ENCODE results near the gene SPANXN2. TPM values are rescaled to one million over a fixed set of nuclear protein-coding genes. Genes with fewer than 3 reads are reported as not detected.
"Not testable (repeated sequence)": the region's sequence is repeated elsewhere in the genome, so short reads cannot be mapped to it uniquely, and the experiment has no call there.

SPANXN2 gene, protein sequence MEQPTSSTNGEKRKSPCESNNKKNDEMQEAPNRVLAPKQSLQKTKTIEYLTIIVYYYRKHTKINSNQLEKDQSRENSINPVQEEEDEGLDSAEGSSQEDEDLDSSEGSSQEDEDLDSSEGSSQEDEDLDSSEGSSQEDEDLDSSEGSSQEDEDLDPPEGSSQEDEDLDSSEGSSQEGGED
- not detected for total RNA-seq

DNA sequence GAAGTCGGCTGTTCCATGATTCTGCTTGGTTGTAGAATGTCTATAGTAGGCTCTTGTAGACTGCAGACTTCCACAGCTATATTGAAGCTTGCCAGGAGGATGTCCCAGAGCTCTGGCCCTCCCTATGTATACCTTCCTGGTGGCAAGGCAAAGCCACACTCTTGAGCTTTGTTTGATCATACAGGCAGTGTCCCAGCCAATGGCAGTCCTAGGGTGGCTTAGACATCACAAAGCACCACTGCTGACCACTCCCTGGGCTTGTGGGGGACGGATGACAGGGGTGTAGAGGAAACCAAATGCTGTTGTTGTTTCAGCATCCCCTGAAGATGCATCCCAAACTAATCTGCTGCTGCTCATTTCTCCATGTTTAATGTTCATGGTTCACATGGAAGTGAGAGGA is at the start of gene SPANXN2:
Gene SPANXN2 (minus strand): TSS at position 101 of the 400 bp plus-strand sequence. CDS start 84 bp downstream, at position 17.
- CTCF ChIA-PET, POLR2A ChIA-PET: not testable (repeated sequence)

DNA sequence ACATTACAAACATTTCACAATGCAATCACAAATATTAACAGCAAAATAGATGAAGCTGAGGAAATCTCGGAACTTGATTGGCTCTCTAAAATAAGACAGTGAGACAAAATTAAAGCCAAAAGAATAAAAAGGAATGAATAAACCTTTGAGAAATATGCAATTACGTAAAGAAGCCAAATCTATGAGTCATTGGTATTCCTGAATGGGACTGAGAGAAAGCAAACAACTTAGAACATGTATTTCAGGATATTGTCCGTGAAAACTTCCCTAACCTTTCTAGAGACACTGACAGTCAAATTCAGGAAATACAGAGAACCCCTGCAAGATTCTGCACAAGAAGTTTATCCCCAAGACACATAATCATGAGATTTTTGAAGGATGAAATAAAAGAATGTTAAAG is 48.4 kb upstream of the SPANXN2 start:
- ChIA-PET POLR2A (no interaction called here), CTCF (no interaction called here)

DNA sequence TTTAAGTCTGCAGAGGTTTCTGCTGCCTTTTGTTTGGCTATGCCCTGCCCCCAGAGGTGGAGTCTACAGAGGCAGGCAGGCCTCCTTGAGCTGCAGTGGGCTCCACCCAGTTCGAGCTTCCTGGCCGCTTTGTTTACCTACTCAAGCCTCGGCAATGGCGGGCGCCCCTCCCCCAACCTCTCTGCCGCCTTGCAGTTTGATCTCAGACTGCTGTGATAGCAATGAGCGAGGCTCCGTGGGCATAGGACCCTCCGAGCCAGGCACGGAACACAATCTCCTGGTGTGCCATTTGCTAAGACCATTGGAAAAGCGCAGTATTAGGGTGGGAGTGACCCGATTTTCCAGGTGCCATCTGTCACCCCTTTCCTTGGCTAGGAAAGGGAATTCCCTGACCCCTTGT is 47.2 kb upstream of the SPANXN2 start:
- CTCF ChIA-PET, POLR2A ChIA-PET: not testable (repeated sequence)

DNA sequence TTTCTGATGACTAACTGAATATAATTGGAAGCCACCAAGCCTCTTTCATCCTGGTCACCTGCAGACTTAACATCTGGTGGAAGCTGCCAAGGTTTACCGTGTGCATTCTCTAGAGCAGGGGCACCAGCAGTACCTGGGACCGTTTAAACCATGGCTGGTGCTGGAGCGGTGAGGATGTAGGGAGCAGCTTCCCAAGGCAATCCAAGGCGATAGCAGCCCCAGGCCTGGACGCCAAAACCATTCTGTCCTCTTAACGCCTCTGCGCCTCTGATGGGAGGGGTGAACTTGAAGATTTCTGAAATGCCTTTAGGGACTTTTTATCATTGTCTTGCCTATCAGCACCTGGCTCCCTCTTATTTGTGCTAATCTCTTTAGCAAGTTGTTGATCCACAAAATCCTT is 37.3 kb upstream of the SPANXN2 start:
- ChIA-PET POLR2A (no interaction called here), CTCF (no interaction called here)

DNA sequence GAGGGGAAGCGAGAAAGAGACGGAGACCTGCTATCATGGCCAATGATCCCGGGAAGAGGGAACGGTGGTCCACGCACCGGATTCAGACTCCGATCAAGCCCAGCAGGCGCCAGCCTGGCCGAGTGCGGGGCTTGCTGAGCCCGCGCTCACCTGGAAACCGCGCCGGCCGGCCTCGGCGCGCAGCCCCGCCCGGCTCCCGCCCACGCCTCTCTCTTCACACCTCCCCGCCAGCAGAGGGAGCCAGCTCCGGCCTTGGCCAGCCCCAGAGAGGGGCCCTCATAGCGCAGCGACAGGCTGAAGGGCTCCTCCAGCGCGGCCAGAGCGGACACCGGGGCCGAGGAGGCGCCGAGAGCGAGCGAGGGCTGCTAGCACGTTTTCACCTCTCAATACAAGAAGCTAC is 36.8 kb upstream of the SPANXN2 start:
- ChIA-PET CTCF (no interaction called here), POLR2A (no interaction called here)

DNA sequence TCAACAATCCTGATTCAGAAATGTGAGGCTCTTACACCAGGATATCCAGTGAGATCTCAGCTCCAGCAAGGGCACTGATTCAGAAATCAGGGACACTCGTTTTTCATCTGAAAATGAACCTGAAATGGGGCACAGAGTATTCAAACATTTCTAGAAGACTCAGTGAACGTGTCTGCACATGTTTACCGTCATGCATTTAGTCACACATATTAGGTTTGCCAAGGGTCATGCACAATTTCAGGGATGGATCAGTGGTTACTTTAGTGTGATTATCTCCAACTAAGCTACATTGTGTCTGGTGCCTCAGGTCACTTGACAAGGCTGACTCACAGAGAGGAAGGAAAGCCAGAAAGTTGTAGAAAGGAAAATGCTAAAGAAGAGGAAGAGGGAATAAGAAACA is 33.6 kb upstream of the SPANXN2 start:
- POLR2A ChIA-PET, result no interaction called here
- CTCF ChIA-PET, result no interaction called here

DNA sequence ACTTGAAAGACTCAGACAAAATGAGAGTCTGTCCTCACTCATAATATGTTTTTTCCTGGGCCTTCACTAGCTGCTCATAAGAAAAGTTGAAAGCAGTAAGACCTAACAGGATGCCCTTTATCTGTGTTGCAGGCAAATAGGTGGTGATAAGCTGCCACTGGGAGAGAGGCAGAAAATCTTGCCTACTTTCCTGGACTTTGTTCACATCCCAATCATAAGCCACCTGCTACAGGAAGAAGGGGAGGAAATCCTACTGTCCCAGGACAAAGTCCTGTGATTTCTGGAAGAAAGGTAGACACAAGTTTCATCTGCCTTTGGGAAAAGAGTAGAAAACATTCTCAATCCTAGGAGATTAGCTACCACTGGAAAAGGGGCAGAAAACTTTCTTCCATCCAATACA is 13.3 kb upstream of the SPANXN2 start:
- POLR2A ChIA-PET, result no interaction called here
- CTCF ChIA-PET, result no interaction called here

DNA sequence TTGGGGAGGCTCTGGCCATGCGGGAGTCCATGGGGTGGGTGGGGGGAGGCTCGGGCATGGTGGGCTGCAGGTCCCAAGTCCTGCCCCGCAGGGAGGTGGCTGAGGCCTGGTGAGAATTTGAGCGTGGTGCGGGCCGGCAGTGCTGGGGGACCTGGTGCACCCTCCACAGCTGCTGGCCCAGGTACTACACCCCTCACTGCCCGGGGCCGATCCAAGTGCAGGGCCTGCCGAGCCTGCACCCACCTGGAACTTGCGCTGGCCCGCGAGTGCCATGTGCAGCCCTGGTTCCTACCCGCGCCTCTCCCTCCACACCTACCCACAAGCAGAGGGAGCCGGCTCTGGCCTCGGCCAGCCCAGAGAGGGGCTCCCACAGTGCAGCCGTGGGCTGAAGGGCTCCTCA is 5.7 kb upstream of the SPANXN2 start:
- ChIA-PET CTCF (no interaction called here), POLR2A (no interaction called here)

DNA sequence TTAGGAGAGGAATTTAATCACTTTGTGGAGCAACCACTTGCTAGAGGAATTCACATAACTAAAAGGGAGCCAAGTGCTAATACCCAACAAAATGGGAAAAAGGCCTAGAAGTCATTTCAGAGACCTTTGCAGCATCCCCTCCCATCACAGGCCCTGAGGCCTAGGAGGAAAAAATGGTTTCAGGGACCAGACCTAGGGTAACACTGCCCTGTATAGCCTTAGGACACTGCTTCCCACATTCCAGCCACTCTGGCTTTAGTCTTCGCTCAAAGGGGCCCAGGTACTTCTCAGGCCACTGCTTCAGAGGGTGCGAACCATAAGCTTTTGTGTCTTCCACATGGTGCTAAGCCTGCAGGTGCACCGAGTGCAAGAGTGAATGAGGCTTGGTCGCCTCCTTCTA is 19.1 kb downstream of the SPANXN2 start:
- CTCF ChIA-PET, result no interaction called here

DNA sequence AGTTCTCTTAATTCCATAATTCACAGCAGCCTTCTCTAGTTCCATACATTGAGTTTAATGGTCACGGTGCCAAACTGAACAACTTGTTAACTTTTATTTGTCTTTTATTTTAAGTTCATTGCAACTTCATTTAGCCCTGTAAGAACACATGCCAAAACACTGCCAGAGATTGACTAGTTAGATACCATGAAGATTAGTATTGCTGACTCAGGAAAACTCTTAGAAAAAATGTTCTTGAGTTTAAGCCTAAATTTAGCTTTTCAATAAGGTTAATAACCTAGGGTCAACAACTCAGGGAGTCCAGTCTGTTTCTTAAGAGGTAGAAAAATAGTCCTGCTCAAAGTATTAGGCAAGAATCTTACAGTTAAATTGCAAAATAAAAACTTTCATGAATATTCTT is 25.7 kb downstream of the SPANXN2 start:
- ChIA-PET CTCF (no interaction called here), POLR2A (no interaction called here)

More for the DNA sequence above, 19.1 kb downstream of the SPANXN2 start:
- POLR2A ChIA-PET, result no interaction called here

DNA sequence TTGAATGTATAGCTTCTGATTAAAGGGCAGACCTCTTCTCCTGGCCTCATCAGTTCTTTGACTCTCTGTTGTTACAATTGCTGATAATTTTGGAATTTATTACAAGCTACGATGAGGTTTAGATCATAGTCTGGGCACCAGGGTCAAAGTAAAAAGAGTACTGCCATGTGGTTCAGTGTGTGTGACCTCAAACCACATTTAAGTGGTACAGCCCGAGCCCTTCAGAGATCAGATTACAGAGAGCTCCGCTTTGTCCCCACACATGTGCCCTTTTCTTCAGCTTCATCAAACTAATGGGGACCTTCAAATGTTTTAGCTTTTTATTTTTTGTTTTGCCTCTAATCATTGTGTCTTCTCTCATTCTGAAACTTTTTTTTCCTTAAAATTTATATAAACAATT is 37.1 kb downstream of the SPANXN2 start:
- CTCF ChIA-PET, result no interaction called here
- POLR2A ChIA-PET, result no interaction called here

DNA sequence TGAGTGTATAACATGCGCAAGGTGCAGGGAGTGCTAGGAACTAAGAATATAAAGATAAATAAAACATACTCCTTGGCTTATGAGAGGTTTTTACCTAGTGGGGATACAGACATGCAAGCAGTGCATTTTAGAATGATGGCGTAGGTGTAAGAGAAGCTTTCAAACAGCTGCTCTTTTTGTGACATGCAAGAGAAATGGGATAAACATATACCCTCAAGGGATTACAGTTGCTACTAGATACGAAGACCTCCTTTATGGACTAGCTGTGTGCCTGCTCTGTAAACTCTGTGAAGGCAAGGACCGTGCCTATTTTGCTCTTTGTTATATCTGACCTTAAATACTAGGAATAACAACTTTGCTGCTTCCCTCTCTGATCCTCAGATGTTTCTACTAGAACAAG is 45.6 kb downstream of the SPANXN2 start:
- CTCF ChIA-PET, result no interaction called here

DNA sequence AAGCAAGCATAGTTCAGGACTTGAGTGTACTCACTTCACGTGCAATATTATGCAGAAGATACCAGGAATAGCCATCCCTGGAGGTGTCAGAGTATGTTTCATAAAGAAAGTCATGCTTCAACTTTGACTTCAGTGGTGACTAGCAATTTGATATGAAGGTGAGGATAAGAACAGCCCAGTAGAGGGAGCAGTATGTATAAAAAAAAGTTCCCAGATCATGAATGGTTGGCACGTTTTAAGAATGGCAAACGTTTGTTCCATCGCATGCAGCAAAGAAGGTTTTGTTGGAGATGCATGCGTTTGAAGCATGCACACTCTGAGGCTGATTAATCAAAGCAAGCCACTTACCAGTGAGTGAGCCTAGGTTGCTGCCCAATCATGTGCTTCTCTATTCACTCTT is 51.2 kb downstream of the SPANXN2 start:
- ChIA-PET POLR2A (no interaction called here), CTCF (no interaction called here)

More for the DNA sequence above, 45.6 kb downstream of the SPANXN2 start:
- POLR2A ChIA-PET, result no interaction called here

DNA sequence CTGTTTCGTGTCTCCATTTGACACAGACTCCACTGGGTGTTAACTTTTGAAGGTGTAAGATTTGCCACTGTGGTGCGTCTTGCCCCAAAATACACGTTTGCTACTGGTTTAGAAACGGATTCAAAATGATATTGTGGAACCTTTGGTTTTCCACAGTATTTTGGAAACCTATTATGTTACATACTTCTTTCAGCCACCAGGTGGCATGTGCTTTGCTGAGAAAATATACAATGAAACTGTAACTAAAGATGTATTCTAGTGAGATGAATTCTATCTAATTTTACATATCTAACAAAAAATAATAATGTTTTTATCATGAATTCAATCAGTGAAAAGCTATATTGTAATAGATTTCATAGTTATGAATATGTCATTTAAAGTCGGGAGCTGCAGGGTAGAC is 56.2 kb downstream of the SPANXN2 start:
- POLR2A ChIA-PET, result no interaction called here
- CTCF ChIA-PET, result no interaction called here

DNA sequence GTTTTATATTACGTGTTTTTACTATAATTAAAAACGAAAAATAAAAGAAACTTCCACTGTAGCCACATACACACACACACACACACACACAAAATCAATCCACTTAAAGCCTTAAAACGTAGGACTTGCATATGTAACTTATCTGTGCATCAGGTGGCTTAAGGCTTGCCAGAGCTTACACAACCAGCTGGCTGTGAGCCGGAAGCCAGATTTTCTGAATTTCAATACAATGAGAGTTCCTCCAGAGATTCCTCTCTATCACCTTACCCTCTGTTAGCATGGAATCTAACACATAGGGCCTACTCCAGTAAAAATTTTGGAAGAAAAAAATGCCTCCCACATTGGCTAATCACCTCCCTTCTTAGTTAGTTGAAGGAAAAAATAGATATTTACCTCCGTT is 56.8 kb downstream of the SPANXN2 start:
- ChIA-PET POLR2A (no interaction called here), CTCF (no interaction called here)

Other genes starting within 250 kb of the SPANXN2 start
- not detected for gene SPANXN3, start 203.3 kb downstream of the SPANXN2 start, total RNA-seq
- gene SLITRK4, start 84.7 kb downstream of the SPANXN2 start, total RNA-seq, result not detected
- gene UBE2NL, start 163.3 kb upstream of the SPANXN2 start, total RNA-seq, result not detected

Measured in activated CD8-positive, alpha-beta memory T cell treated with anti-CD3 and anti-CD28 coated beads for 36 hours (primary cell).